Stimulated activated CD8-positive, alpha-beta memory T cell treated with anti-CD3 and anti-CD28 coated beads, Interleukin-4, amount 100 ng/mL, for 4 hours (primary cell): ENCODE data around the gene CLEC4F.

Source experiments
- DNase-seq, 2 donors: peaks; one replicate each; pipeline ENCODE4 v3.0.0-alpha.2; 2020; ENCODE audit warnings: low read depth in 2 of 2, low spot score in 1 of 2

The CLEC4F gene

GRCh38 chr2:70789304-70790135 lies 30.9 kb downstream of the CLEC4F start:
- peak; percentile 40 to 45 for DNase-seq

- no peak for DNase-seq
These were observed 35.1 kb downstream of the CLEC4F start for GRCh38 chr2:70785137-70785911.

GRCh38 chr2:70784320-70784719 lies 36.1 kb downstream of the CLEC4F start:
- DNase-seq = no peak

DNA sequence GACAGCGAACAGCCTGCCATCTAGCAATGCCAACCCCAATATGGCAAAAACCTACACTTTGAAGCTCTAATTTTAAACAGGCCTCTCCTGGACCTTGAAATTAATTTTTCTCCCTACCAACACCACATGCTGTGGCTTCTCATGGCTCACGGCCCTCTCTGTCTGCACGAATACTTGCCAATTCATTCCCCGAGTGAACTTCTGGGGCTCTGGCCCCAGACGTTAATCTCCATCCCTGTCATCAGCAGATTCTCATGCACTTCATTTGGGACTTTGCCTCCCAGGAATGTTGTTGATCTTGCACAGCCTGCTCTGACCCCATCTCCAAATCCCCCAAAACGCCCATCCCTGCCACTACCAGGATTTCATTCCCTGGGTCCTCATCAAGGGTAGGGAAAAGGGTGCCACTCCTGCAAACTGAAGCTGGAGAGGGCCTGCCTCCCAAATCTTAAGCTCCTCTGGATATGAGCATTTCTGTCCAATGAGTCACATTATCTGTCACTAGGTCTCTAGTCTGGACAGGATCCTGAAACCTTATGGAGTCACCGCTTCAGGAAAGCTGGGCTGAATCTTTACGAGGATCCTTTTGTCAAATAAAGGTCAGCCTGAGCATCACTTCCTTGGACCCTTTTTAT lies 40.4 kb downstream of the CLEC4F start:
- DNase-seq = no peak

GRCh38 chr2:70779491-70779890 lies 40.9 kb downstream of the CLEC4F start:
- no peak for DNase-seq

GRCh38 chr2:70778676-70779075 lies 41.7 kb downstream of the CLEC4F start:
- DNase-seq = no peak

GRCh38 chr2:70777450-70777849 lies 42.9 kb downstream of the CLEC4F start:
- DNase-seq = no peak

DNA sequence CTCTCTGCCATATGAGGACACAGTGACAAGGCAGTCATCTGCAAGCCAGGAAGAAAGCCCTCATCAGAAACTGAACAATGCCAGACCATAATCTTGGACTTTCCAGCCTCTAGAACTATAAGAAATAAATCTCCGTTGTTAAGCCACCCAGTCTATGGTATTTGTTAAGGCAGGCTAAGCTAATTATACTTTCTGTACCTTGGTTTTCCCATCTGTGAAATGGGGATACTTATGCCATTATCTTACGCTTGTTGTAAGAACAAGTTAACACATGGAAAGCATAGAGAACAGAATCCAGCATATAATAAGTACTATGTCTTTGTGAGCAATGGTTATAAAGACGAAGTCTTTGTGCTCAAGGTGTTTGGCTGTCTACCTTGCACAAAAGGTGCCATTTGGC lies 44.1 kb downstream of the CLEC4F start:
- no peak for DNase-seq

- DNase-seq = no peak
These were observed 45.3 kb downstream of the CLEC4F start for GRCh38 chr2:70775141-70775540.

DNA sequence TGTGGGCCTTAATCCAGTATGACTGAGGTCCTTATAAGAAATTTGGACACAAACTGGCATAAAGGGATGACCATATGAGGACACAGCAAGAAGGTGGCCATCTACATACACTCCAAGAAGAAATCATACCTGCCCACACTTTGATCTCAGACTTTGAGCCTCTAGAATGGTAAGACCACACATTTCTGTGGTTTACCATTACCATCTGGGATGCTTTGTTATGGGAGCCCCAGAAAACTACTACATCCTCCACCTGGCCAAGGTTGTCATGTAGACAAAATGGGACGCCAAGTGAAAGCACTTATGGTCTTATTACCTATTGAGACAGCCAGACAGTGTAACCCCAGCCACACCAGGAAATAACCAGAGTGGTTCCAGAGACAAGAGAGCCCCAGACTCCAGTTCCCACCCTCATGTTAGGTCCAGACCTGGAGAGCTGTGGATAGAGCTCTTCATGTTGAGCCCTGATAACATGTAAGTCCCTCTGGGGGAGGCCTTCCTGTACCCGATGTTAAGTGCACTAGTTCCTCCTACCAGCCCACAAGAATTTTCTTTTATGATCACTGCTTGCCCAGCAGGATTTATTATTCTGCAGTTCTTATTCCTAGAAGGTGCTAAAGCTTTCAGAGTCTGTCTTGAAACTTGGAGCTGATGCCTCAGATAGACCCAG lies 47.8 kb downstream of the CLEC4F start:
- DNase-seq = no peak

DNA sequence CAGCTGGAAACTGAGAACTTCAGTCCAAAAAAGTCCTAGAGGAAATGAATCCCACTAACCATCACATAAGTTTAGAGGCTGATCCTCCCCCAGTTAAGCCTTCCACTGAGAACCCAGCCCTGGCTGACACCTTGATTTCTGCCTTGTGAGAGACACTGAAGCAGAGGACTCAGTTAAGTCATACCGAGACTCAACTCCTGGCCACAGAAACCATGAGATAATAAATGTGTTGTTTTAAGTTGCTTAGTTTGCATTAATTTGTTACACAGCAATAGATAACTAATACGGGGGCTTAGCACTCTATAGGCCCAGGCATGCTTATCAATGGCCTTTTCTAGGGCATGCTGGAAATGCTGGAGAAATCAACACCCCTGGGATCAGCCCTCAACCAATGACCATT lies 49.0 kb downstream of the CLEC4F start:
- no peak for DNase-seq

GRCh38 chr2:70769450-70769849 lies 50.9 kb downstream of the CLEC4F start:
- no peak for DNase-seq

DNA sequence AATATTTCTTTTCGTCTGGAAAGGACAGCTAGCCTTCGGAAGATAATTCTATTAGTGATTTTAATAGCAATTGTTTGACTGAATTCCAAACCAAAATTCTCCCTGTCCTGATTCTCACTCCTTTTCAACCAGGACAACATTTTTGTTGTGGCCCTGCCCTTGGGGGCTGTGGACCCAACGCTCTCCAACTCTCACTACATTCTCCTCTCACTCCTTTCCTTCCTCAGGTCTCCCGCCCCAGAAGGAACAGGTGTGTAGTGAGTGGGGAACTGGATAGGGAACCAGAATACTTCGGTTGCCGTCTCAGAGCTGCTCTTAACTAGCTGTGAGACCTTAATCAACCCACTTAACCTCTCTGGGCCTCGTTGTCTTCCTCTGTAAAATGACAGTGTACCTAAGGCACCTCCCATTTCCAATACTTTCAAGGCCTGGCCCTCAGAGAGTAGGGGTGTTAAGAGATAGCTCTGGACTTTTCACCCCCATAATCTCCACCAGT lies 51.8 kb downstream of the CLEC4F start:
- no peak for DNase-seq

GRCh38 chr2:70767699-70768589 lies 52.5 kb downstream of the CLEC4F start, which contains the start of gene ADD2:
TSS of gene ADD2 (minus strand) at chr2:70768200. CDS start at chr2:70706408, 61,792 bp downstream.
- no peak for DNase-seq

GRCh38 chr2:70767079-70767698 lies 53.2 kb downstream of the CLEC4F start:
- DNase-seq = no peak

DNA sequence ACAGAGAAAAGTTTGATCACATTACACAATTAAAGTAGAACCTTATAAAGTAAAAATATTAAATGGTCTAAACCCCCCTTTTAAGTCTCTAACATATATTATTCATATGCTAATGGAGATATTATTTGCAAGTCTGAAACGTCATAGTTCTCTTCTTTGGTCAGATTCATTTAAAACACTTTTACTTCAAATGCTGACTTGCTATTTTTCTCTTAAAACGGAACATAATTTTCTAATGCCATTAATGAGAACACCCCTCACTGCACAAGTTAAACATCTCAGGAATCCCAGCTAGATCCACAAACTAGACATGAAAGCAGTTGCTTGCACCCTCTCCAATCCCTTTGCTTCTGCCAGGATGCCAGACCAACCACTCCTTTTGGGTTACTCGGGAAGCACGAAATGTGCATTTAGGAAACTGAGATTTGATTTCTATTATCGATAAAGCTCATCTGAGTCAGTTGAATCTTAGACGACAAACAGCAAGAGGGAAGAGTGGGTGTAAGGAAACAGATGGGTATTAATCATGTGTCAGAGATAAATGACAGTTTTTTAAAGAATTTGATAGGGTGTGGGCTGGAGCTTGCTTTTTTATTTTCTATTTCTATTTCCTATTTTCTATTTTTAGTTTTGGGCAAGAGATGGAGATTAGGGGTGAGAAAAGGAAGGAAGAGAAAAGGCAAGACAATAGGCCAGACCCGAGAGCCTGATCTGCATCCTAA lies 53.9 kb downstream of the CLEC4F start:
- DNase-seq = no peak

GRCh38 chr2:70765507-70765906 lies 54.9 kb downstream of the CLEC4F start:
- DNase-seq = no peak

DNA sequence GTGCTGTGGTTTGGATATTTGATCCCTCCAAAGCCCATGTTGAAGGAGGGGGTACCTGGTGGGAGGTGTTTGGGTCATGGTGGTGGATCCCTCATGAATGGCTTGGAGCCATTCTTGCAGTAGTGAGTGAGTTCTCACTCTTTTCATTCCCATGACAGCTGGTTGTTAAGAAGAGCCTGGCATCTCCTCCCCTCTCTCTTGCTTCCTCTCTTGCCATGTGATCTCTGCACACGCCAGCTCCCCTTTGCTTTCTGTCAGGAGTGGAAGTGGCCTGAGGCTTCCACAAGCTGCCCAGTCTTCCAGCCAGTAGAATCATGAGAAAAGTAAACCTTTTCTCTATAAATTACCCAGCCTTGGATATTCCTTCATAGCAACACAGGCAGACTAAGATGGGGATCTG lies 61.0 kb downstream of the CLEC4F start:
- no peak for DNase-seq
